Fibroblast of skin of back (primary cell): Measurements from ENCODE around the gene DHX34.
A peak's percentile ranks its signal among the peaks of the same experiment; 100 is the strongest.
"Not testable (repeated sequence)": the region's sequence is repeated elsewhere in the genome, so short reads cannot be mapped to it uniquely, and the experiment has no call there.

Experiments
- DNase-seq: peaks from one replicate; pipeline ENCODE4 v3.0.0-alpha.2; 2013

Gene DHX34

DNA sequence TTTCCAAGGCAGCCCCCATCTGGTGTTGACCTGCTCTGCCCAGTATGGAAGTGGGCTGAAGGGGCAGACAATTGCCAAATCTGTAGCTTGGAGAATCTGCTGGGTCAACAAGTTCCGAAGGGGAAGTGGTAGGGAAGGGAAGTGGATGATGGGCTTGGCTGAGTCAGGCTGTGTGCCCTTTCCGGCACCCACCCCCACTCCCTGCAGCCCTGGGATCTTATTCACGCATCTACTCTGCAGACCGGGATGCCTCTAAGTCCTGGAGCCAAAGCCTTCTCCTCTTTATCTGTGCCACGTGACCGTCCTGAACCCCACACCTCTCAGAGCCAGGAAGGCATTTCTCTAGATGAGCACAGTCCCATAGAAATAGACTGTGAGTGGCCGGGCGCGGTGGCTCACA lies 24.6 kb upstream of the DHX34 start:
- no peak for DNase-seq

DNA sequence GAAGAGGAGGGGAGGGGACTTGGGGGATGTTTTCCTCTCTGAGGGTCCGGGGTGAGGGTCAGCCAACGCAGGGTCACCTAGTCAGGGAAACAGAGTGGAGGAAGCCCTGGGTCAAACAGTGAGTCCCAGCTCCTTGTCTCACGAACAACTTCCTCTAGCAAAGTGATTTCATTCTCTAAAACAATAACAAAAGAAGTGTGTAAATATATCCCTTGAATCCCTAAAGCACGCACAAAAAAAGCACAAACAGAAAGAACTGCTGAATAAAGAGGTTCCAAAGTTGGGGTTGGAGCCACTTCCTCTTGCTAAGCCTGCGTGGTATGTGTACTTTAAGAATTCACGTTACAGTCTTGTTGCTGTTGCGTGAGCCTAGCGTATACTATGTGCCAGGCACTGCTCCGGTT lies 18.6 kb upstream of the DHX34 start:
- peak; percentile 63 for DNase-seq

DNA sequence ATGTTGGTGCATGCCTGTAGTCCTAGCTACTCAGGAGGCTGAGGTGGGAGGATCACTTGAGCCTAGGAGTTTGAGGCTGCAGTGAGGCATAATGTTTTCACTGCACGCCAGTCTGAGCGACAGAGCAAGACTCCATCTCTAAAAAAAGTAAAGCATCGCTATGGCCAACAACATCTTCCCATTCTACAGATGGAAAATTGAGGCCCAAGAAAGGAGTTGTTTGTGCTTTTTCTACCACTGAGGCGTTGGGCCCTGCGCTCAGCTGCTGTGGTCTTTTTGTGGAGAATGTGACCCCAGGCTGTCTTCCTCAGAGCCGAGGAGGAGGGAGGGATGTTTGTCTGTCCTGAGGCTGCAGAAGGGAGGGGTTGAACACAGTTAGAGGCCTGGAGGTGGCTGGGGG lies 17.6 kb upstream of the DHX34 start:
- DNase-seq = no peak

DNA sequence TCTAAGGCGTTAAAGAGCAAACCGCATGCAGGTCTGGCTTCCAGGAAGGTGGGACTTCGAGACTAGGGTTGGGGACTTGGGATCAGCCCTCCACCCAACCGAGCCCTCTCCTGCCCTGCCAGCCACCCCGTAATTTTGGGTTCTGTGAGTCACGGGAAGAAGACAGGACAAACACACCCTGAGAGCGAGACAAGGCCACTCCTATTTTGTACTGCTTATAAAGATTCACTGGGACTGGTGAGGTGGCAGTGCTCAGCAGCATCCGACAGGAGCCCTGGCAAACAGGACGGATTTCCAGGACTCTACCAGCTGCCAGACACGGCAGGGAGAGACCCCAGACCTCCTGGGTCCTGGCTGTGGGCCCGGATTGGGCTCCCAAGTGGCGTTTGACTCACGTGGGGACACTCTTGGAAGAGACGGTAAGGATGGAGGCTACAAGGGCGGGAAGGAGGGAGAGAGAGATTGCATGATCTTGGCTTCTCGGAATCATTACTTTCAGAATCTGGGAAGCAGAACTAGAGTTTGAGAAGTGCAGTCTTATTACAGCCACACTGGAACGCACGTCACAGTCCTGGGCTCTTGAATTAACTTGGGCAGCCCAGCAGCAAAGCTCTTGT lies 17.1 kb upstream of the DHX34 start, which contains the start of gene C5AR2:
C5AR2 (plus strand) TSS at position 245 of the 617 bp plus-strand sequence. CDS start 8,625 bp downstream, outside the sequence.
- DNase-seq = peak; percentile 26

DNA sequence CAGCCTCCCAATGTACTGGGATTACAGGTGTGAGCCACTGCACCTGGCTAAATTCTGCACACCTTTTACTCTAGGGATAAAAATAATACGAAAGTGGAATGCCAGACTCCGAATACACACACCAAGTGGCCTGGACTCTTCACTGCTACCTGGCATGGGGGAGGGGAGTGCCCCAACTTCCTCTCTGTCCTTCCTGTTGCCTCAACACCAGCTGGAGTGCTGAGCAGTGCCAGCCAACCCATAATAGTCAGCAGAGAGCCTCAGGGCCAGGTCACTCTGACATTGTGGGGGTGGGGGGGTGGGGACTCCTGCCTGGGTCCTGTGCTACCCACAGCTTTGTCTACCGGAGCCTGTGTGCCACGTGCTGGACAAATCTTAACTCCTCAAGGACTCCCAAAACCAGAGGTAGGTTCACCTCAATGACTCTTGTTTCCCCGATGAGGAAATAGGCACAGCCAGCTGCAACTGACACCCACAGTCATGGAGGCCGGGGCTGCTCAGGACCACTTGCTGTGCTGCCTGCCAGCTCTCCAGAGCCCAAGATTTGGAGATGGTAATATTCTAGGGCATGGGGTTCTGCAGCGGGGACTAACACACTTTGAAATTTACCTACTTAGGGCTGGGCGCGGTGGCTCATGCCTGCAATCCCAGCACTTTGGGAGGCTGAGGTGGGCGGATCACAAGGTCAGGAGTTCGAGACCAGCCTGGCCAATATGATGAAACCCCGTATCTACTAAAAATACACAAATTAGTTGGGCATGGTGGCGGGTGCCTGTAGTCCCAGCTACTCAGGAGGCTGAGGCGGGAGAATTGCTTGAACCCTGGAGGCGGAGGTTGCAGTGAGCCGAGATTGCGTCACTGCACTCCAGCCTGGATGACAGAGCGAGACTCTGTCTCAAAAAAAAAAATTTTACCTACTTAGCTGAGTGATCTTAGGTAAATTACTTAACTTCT lies 12.1 kb upstream of the DHX34 start:
- DNase-seq = not testable (repeated sequence)

- no peak for DNase-seq
Measured at GRCh38 chr19:47339196-47339880, 9.8 kb upstream of the DHX34 start.

- DNase-seq = no peak
Measured at GRCh38 chr19:47340477-47341208, 8.5 kb upstream of the DHX34 start.

DNA sequence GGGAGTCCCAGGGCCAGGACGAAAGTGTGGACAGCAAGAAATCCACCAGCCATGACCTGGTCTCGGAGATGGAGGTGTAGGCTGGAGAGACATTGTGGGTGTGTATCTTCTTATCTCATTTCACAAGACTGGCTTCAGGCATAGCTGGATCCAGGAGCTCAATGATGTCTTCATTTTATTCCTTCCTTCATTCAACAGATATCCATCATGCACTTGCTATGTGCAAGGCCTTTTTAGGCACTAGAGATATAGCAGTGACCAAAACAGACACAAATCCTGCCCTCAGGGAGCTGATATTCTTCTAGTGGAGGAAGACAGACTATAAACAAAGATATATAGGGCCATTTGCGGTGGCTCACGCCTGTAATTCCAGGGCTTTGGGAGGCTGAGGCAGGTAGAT lies 7.4 kb upstream of the DHX34 start:
- no peak for DNase-seq

DNA sequence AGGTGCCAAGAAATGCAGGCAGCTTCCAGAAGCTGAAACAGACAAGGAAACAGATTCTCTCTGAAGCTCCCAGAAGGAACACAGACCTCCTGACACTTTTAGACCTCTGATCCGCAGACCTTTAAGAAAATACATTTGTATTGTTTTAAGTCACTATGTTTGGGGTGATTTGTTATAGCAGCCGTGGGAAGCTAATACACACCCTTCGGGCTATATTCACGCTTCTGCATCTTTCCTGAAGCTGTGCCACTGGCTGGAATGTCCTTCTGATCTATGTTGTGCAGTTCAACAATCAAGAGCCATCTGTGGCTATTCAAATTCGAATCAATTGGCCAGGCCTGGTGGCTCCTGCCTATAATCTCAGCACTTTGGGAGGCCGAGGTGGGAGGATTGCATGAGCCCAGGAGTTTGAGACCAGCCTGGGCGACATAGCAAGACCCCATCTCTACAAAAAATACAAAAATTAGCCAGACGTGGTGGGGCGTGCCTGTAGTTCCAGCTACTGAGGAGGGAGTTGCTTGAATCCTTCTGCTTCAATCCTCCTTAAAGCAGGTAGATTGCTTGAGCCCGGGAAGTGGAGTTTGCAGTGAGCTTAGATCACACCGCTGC lies 5.8 kb upstream of the DHX34 start:
- no peak for DNase-seq

DNA sequence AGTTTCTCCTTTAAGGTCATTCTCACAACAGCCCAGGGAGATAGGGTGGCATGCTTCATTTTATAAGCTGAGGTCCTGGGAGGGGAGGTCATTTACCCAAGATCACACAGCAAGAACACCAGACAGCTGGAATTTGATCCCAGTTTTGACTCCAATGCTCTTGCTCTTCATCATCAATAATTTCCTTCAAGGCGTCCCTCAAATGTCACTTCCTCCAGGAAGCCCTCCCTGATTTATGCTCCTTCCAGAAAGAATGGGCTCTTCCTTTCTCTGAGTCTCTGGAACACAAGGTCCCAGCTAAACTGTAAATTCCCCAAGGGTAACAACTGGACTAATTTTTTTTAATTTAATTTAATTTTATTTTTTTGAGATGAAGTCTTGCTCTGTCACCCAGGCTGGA lies 4.7 kb upstream of the DHX34 start:
- no peak for DNase-seq

DNA sequence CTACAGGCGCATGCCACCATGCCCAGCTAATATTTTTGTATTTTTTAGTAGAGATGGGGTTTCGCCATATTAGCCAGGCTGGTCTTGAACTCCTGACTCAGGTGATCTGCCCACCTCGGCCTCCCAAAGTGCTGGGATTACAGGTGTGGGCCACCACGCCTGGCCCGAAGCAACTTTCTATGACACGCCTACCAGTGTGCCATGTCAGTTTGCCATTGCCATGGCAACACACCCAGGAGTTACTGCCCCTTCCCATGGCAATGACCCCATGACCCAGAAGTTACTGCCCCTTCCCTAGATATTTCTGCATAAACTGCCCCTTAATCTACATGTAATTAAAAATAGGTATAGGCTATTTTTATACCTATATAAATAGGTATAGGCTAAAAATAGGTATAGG lies 3.1 kb upstream of the DHX34 start:
- not testable (repeated sequence) for DNase-seq

DNA sequence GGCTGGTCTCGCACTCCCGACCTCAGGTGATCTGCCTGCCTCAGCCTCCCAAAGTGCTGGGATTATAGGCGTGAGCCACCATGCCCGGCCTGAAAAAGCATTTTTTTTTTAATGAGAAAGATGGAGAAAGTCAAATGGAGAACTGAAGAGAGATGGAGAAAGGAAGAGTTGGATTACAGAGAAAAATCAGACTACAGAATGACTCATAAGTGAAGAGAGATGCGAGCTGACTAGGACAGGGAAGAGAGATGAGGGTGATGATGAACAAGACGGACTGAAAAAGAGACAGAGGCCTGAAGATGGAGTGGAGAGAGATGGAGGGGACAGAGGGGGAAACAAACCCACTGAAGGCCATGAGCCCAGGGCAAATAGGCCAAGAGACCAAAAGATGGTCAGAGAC lies 1.5 kb downstream of the DHX34 start:
- no peak for DNase-seq

- peak; percentile 34 for DNase-seq
Measured at GRCh38 chr19:47351548-47351947, 2.4 kb downstream of the DHX34 start.

- no peak for DNase-seq
Measured at GRCh38 chr19:47352095-47352494, 3.0 kb downstream of the DHX34 start.

DNA sequence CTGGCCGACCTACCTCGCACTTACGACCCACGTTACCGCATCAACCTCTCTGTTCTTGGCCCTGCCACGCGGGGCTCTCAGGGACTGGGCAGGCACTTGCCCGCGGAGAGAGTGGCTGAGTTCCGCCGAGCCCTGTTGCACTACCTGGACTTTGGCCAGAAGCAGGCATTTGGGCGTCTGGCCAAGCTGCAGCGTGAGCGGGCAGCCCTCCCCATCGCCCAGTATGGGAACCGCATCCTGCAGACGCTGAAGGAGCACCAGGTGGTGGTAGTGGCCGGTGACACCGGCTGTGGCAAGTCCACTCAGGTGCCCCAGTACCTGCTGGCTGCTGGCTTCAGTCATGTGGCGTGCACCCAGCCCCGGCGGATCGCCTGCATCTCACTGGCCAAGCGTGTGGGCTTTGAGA lies 4.2 kb downstream of the DHX34 start:
- DNase-seq = no peak

DNA sequence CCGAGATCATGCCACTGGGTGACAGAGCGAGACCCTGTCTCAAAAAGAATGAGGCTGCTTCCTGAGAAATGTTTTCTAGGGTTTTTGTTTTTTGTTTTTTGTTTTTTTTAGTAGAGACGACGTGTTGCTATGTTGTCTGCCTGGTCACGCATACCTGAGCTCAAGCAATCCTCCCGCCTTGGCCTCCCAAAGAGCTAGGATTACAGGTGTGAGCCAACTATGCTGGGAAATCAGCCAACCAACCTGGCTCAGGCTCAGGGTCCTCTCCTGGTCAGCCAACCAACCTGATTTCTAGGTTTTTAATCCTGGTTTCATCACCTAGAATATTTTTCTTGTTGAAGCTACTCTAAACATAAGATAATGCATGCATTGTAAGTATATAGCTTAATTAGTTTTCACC lies 7.8 kb downstream of the DHX34 start:
- DNase-seq = no peak

GRCh38 chr19:47357788-47358680 lies 8.9 kb downstream of the DHX34 start:
- no peak for DNase-seq

- no peak for DNase-seq
Measured at GRCh38 chr19:47358936-47359335, 9.8 kb downstream of the DHX34 start.

GRCh38 chr19:47362321-47362720 lies 13.2 kb downstream of the DHX34 start:
- DNase-seq = no peak

DNA sequence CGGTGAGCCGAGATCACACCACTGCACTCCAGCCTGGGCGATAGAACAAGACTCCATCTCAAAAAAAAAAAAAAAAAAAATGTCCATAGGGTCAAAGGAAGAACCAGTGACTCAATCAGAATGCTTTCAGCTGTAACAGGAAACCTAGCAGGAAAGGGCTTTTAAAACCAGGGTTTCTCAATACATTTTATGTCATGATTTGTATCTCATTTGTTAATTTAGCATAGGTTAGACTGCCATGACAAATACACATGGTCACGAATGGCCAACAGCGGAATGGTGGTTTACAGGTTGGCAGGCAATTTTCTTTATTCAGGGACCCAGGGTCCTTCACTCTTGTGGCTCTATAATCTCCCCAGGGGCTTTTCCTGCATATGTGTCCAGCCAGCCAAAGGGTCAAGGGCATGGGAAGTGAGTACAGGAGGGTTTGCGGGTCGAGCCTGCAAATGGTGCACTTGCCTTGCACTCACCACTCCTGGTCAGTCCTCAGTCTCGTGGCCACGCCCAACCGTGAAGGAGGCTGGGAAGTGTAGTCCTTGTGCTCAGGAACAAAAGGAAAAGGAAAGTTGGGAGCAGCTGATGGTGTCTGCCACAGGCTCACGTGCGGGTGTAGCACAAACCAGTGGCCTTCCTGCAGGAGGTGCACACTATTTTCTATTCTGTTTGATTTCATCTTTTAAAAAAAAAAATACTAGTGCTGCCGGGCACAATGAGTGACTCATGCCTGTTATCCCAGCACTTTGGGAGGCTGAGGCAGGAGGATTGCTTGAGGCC lies 14.8 kb downstream of the DHX34 start:
- peak; percentile 19 for DNase-seq
